ENCODE measurements around the gene NTM.

DNA sequence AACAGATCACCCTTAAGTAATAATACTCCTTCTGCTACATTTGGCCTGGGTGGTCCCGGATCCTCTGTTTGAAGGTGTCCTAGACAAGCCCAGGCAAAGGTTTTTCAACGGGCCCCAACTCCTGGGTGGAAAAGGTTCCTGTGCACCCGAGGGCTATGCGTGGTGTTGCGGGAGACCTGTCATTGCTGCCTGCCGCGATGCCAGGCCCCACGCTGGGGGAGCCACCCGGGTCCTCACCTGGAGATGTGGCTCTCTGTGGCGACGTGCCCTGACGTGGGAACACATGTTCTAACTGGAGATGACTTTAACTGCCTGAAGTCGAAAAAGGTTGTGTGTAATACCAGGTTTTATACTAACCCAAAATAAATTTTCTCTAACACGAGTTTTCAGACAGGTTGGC lies 467.1 kb downstream of the NTM start:
- TF ChIP-seq, protein P1, sequence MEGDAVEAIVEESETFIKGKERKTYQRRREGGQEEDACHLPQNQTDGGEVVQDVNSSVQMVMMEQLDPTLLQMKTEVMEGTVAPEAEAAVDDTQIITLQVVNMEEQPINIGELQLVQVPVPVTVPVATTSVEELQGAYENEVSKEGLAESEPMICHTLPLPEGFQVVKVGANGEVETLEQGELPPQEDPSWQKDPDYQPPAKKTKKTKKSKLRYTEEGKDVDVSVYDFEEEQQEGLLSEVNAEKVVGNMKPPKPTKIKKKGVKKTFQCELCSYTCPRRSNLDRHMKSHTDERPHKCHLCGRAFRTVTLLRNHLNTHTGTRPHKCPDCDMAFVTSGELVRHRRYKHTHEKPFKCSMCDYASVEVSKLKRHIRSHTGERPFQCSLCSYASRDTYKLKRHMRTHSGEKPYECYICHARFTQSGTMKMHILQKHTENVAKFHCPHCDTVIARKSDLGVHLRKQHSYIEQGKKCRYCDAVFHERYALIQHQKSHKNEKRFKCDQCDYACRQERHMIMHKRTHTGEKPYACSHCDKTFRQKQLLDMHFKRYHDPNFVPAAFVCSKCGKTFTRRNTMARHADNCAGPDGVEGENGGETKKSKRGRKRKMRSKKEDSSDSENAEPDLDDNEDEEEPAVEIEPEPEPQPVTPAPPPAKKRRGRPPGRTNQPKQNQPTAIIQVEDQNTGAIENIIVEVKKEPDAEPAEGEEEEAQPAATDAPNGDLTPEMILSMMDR (IDR thresholded peaks at IDR 0.05 in 8 of 11, conservative IDR thresholded peaks at IDR 0.05 in 3 of 11), result no peak
- TF ChIP-seq POLR2A (IDR thresholded peaks at IDR 0.05) (no peak), POLR2AphosphoS5 (IDR thresholded peaks at IDR 0.05) (no peak)

Measured in spleen (tissue), 7 donors.